ENCODE results near the gene SLC39A11. TPM values are rescaled to one million over a fixed set of nuclear protein-coding genes. Genes with fewer than 3 reads are reported as not detected.
A peak's percentile ranks its signal among the peaks of the same experiment; 100 is the strongest.

The SLC39A11 gene
- total and polyA plus RNA-seq, 2 of the 13 experiments (the other 11 are each of a cell fraction or from before 2014, with no cell fraction given): 17.2 to 31.5 TPM

- Histone ChIP-seq H2AFZ (ENCODE audit: low read length) (no peak overlapping the region), H3K9ac (ENCODE audit: insufficient read depth, low read depth, low read length) (peak overlapping the region; percentile 68), H4K20me1 (ENCODE audit: insufficient read depth, low read length) (no peaks in the 10 kb centered on the region), H3K4me2 (ENCODE audit: low read depth, low read length) (peak overlapping the region; percentile 86), H3K9me3 (ENCODE audit: low read length) (no peaks in the 10 kb centered on the region), H3K4me3 (replicated peaks in 1 of 3; ENCODE audit: insufficient read depth in 1 of 3, low read depth in 2 of 3, low read length in 3 of 3) (peak overlapping the region; percentile 25 to 54 (median 30); a peak in 2 of 6 replicates), H3K27ac (ENCODE audit: extremely low read length, insufficient read depth, low read length) (peak overlapping the region; percentile 65), H3K79me2 (ENCODE audit: insufficient read depth, low read length) (no peaks in the 10 kb centered on the region), H3K36me3 (replicated peaks in 1 of 2; ENCODE audit: control insufficient read depth in 1 of 2, insufficient read depth in 2 of 2, low read length in 2 of 2) (no peaks in the 10 kb centered on the region), H3K4me1 (ENCODE audit: insufficient read depth, low read length) (peaks cover 68% of the 10 kb centered on the region), H3K27me3 (ENCODE audit: control insufficient read depth in 1 of 2, insufficient read depth in 2 of 2, low read length in 2 of 2) (no peaks in the 10 kb centered on the region)
- no peak for TF ChIP-seq MXD4 (CRISPR knock-in tag; IDR thresholded peaks at IDR 0.05)
- no peak for TF ChIP-seq ZBTB44 (CRISPR knock-in tag; IDR thresholded peaks at IDR 0.05)
- no peak for TF ChIP-seq ZBTB38 (CRISPR knock-in tag; IDR thresholded peaks at IDR 0.05)
- no peak for TF ChIP-seq ZNF549 (CRISPR knock-in tag; IDR thresholded peaks at IDR 0.05)
- TF ChIP-seq MED8 (CRISPR knock-in tag; IDR thresholded peaks at IDR 0.05; ENCODE audit: insufficient replicate concordance): no peak
- TF ChIP-seq ZNF503 (CRISPR knock-in tag; IDR thresholded peaks at IDR 0.05): no peak
- TF ChIP-seq, protein P1, sequence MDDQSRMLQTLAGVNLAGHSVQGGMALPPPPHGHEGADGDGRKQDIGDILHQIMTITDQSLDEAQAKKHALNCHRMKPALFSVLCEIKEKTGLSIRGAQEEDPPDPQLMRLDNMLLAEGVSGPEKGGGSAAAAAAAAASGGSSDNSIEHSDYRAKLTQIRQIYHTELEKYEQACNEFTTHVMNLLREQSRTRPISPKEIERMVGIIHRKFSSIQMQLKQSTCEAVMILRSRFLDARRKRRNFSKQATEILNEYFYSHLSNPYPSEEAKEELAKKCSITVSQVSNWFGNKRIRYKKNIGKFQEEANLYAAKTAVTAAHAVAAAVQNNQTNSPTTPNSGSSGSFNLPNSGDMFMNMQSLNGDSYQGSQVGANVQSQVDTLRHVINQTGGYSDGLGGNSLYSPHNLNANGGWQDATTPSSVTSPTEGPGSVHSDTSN (CRISPR knock-in tag; IDR thresholded peaks at IDR 0.05; ENCODE audit: borderline replicate concordance): no peak
- TF ChIP-seq ZNF83 (CRISPR knock-in tag; IDR thresholded peaks at IDR 0.05; ENCODE audit: borderline replicate concordance): no peak
- no peak for TF ChIP-seq ZSCAN30 (CRISPR knock-in tag; IDR thresholded peaks at IDR 0.05)
- TF ChIP-seq ZFP36L2 (CRISPR knock-in tag; IDR thresholded peaks at IDR 0.05): no peak
- TF ChIP-seq MAZ (IDR thresholded peaks at IDR 0.05; ENCODE audit: borderline replicate concordance, low read depth, low read length): no peak
- no peak for TF ChIP-seq MAZ (CRISPR knock-in tag; IDR thresholded peaks at IDR 0.05; ENCODE audit: low read depth)
- TF ChIP-seq, protein P2, sequence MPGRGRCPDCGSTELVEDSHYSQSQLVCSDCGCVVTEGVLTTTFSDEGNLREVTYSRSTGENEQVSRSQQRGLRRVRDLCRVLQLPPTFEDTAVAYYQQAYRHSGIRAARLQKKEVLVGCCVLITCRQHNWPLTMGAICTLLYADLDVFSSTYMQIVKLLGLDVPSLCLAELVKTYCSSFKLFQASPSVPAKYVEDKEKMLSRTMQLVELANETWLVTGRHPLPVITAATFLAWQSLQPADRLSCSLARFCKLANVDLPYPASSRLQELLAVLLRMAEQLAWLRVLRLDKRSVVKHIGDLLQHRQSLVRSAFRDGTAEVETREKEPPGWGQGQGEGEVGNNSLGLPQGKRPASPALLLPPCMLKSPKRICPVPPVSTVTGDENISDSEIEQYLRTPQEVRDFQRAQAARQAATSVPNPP (CRISPR knock-in tag; IDR thresholded peaks at IDR 0.05): no peak
- CTCF ChIA-PET (ENCODE audit: low intra/inter-chr PET ratio, low total read pairs): no interaction called here
- POLR2A ChIA-PET: interaction anchor here (0.9 to 4.2 kb wide), 14 partner anchors 8 to 70 kb away, joined by 3 to 48 read pairs (median 6); no protein-coding TSS in a partner anchor
- FAIRE-seq: no peak
- intact Hi-C loops (cut with micrococcal nuclease; ENCODE audit: unreplicated experiment) (loop anchor here (1.0 to 2.0 kb wide), 2 partner anchors 10 to 18 kb away; no protein-coding TSS in a partner anchor), in situ Hi-C loops (cut with HindIII; ENCODE audit: extremely low pct_ligation_motif_present, low pct_unique_long_range_greater_than_20kb) (no loop called here)
- BruUV-seq (replicated peaks): TSS peak; percentile 86
- WGBS (ENCODE audit: low lambda C conversion rate): 73% methylated on average over 4 of the region's 4 CpGs
- no peak for DNase-seq (ENCODE audit: low spot score)
- ATAC-seq: no peak
Measured at GRCh38 chr17:72614476-72614870, 478.0 kb downstream of the SLC39A11 start.

Data from HepG2 (cell line).